HuH-7.5 (cell line): ENCODE measurements around the gene AP1AR.
A peak's percentile ranks its signal among the peaks of the same experiment; 100 is the strongest.
"Not testable (repeated sequence)": the region's sequence is repeated elsewhere in the genome, so short reads cannot be mapped to it uniquely, and the experiment has no call there.

Source experiments
- DNase-seq: peaks from one replicate; pipeline ENCODE4 v3.0.0; 2011; ENCODE audit warnings: low spot score

Gene AP1AR

GRCh38 chr4:112279025-112279881 is 47.7 kb downstream of the AP1AR start:
- no peak for DNase-seq

- no peak for DNase-seq
Measured at GRCh38 chr4:112279882-112280315, 48.3 kb downstream of the AP1AR start.

DNA sequence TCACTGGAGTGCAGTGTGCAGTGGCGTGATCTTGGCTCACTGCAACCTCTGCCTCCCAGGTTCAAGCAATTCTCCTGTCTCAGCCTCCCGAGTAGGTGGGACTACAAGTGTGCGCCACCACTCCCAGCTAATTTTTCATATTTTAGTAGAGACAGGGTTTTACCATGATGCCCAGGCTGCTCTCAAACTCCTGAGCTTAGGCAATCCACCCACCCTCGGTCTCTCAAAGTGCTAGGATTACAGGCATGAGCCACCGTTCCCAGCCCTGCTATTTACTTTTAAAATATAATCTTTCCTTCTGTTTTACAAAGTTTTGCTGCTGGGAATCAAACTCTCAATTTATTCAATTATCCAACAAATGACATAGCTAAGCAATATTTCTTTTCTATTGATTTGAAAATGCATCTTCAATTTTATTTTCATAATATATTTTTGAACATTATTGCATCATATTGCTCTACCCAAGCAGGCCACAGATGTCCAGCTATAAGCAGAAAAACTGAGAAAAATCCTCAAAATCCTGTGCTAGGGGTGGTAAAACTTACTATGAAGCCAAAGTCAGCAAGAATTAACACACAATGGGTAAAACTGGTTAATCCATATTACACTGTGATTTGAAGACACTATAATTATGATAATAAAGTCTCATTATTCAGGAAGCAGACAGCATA is 48.9 kb downstream of the AP1AR start:
- no peak for DNase-seq

DNA sequence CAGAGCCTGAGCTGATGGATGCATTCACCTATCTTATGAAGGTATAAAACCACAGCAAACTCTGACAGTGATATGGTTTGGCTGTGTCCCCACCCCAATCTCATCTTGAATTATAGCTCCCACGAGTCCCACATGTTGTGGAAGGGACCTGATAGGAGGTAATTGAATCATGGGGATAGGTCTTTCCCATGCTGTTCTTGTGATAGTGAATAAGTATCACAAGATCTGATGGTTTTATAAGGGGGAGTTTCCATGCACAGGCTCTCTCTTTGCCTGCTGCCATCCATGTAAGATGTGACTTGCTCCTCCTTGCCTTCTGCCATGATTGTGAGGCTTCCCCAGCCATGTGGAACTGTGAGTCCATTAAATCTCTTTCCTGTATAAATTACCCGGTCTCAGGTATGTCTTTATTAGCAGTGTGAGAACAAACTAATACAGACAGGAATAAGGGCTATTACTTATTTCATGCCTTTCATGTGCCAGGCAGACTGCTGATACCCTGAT is 50.4 kb downstream of the AP1AR start:
- DNase-seq: not testable (repeated sequence)

- peak; percentile 9 for DNase-seq
Measured at GRCh38 chr4:112282860-112283667, 51.5 kb downstream of the AP1AR start.

GRCh38 chr4:112284166-112284565 is 52.6 kb downstream of the AP1AR start:
- DNase-seq: no peak

DNA sequence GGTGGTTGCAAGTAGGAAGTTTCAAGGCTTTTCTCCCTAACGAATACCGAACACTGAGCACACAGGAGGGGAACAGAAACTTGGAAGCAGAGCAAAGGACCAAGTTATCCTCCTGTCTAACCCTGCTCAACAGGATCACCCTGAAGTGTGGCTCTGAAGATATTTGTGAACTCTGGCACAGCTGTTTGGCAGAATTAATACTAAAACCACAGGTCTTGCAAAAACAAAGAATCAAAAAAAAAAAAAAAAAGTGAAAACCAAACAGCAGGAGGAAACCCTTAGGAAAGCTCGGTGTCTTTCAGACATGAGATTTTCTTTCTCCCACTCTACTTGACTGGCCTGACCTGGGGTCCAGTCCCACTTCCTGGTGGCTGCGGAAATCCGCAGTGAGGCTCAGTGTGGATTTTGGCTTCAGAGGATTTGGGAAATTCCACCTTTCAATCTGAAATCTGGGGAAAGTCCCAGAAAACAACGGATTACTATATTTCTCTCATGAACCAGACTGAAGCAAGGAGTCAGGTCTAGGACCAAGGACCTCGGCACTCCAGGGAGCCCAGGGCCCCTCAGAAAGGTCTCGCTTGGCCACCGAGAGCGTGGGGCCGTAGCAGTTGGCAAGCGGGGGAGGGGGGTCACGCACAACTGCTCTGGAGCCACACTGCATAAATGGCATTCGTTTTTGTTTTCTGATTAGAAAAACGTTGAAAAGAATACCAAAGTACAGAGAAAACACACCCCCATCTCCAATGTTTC is 53.2 kb downstream of the AP1AR start:
- DNase-seq: peak; percentile 21

GRCh38 chr4:112287258-112287989 is 55.8 kb downstream of the AP1AR start:
- DNase-seq: no peak

- no peak for DNase-seq
Measured at GRCh38 chr4:112288455-112288854, 56.9 kb downstream of the AP1AR start.

DNA sequence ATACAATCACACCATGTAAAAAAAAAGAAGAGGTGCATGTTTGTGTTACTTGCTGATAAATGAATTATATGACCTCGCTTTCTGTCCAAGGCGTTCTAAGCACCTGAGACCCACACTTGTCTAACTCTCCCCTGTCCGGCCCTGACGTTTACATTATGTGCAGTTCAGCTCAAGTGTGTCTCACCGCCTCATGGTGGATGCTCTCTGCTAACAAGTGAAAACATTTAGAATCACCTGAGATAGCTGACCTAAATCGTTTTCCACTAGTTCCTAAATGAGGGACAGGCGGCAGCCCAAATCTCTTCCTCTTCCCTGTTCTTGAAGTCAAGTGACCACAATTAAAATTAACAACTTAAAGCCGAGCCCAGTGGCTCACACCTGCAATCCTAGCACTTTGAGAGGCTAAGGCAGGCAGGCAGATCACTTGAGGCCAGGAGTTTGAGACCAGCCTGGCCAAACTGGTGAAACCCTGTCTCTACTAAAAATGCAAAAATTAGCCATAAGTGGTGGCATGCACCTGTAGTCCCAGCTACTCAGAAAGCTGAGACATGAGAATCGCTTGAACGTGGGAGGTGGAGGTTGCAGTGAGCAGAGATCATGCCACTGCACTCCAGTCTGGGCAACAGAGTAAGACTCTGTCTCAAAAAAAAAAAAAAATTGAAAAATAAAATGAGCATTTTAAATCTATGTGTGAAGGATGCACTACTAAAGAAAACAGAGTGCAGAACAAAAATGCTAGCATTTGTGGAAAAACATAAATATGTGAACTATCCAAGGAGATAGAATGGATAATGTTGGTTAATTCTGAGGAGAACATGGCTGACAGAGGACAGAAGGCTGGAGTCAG is 58.0 kb downstream of the AP1AR start:
- DNase-seq: no peak

GRCh38 chr4:112290341-112290740 is 58.8 kb downstream of the AP1AR start:
- DNase-seq: no peak

DNA sequence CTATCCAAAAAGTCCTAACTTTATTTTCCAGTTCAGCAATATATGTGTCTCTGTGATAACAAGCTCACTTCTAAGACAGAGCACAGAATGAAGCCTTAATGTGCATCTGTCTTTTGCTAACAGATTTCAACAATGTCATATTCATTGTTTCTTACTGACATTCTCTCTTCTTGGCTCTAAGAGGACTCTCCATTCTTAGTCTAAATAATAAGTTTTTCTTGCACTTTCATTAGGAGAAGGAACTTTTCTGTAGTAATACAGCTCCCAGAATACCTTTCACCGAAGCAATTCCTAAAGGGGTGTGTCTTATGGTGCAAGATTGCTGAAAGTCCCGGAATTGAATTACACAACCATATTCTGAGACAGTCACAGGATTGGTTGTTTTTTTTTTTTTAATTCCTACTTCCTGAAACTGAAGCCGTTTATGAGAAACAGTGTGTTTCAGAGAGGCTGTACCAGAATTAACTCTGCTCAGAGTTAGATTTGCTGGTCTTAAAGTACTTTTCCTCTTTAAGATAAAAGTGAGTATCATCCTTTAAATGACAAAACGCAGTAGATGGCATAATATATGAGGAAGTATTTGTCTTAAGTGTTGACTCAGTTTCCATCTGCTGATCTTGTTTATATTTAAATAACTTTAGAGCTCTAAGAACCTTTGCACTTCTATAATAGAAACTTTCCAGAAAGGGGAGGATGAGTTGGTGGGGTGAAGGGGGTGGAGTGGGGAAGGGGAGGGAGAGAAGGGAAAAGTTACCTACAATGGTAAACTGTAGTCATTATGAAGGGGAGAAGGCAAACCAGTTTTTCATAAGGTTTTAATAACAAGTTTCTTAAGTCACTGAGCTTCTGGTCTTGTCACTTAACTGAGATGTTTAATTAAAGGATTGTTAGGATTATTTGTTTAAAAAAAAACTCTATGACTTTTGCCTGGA is 65.6 kb downstream of the AP1AR start, which contains the start of gene ALPK1:
ALPK1 (plus strand) TSS at position 421 of the 932 bp plus-strand sequence.
- DNase-seq: peak; percentile 25

- no peak for DNase-seq
Measured at GRCh38 chr4:112299721-112300120, 68.1 kb downstream of the AP1AR start.

DNA sequence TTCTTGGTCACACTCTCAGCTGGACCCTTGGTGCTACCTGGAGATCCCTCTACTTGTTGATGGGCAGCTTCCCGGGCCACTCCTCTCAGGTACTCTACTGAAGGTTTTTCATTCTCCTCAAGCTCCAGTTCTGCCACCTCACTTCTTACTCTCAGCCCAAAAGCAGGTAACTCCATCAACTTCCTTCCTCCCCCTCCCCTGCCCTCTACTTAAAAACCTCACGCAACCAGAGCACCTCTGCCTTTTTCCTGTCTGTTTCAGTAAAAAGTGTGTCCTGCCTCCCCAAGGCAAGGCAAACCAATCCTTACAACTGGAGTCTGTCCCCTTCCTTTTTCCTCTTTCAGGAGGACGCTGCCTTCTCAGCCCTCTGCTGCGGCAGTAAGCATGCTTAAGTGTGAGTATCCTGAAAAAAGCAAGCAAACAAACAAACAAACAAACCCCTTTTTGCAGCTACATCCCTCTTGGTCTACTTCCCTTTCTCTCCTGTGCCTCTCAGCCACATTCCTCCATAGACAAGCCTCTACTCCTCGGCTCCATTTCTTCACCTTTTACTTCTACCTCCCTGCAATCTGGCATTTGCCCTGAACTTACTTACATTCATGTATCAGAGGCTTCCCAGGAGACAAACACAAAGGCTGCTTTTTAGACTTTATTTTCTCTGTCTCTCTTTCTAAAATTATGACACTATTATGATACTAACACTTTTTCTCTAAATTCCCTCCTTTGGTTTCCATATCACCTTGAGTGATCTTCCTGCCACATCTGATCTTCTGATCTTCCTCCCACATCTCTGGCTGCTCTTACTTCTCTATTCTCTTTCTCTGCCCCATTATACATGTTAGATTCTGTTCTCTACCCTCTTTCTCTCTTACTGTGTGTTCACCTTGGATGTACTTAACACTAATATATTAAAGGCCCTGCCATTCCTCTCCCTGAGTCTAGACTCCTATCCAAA is 71.0 kb downstream of the AP1AR start:
- DNase-seq: no peak

DNA sequence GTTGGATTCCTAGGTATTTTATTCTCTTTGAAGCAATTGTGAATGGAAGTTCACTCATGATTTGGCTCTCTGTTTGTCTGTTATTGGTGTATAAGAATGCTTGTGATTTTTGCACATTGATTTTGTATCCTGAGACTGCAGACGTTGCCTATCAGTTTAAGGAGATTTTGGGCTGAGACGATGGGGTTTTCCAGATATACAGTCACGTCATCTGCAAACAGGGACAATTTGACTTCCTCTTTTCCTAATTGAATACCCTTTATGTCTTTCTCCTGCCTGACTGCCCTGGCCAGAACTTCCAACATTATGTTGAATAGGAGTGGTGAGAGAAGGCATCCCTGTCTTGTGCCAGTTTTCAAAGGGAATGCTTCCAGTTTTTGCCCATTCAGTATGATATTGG is 73.9 kb downstream of the AP1AR start:
- DNase-seq: not testable (repeated sequence)

DNA sequence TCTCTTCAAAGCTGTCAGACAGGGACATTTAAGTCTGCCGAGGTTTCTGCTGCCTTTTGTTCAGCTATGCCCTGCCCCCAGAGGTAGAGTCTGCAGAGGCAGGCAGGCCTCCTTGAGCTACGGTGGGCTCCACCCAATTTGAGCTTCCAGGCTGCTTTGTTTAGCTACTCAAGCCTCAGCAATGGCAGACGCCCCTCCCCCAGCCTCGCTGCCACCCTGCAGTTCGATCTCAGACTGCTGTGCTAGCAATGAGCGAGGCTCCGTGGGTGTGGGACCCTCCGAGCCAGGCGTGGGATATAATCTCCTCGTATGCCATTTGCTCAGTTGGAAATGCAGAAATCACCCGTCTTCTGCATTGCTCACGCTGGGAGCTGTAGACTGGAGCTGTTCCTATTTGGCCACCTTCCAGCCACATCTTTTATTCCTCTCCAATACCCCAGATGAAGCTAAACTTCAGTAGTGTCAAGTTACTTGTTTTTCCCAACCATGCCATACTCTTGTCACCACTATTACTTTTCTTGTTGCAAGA is 77.7 kb downstream of the AP1AR start:
- DNase-seq: not testable (repeated sequence)

DNA sequence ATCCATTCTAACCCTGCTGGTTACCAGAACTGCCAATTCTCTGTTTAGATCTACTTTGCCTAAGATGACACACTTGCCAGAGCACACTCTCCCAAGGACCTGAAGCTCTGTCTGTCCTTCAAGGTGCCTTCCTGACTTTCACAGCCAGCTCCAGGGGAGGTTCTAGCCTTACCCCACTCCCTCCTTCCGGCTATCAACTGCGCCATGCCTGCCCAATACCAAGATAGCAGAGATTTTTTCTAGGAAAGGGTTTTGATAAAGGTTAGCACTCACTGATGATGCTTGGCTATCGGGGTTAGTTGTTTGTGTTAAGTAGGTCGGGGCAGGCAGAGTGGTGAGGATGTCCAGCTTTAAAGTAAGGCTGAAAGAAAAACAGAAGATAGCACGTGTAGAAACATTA is 79.9 kb downstream of the AP1AR start:
- no peak for DNase-seq
